COR-L47 (cell line): Measurements from ENCODE around the gene TAPT1.
A peak's percentile ranks its signal among the peaks of the same experiment; 100 is the strongest.
"Not testable (repeated sequence)": the region's sequence is repeated elsewhere in the genome, so short reads cannot be mapped to it uniquely, and the experiment has no call there.

ENCODE experiments used
- DNase-seq: peaks from one replicate; lab custom pipeline; 2025; lab: John Stamatoyannopoulos, UW

The TAPT1 gene

GRCh38 chr4:16212138-16212782 is 14.0 kb downstream of the TAPT1 start:
- no peak for DNase-seq

GRCh38 chr4:16207409-16207808 is 18.9 kb downstream of the TAPT1 start:
- no peak for DNase-seq

DNA sequence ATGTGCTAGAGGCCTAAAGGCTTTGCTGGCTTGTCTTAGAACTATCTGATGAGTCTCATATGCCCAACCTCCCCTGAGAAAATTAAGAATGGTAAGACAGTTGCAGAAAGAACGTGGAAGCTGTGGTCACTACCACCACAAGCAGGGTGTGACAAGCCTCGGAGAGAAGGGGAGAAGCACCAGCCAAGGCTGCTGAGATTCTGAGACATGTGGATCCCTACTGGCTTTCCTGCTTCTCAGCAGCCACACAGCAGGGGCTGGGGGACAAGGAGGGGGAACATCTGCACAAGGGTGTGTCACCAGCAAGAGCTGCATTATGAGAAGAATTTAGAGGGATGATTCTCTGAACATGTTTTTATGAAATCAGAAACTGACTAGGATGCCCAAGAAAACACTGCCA is 19.4 kb downstream of the TAPT1 start:
- DNase-seq = no peak

DNA sequence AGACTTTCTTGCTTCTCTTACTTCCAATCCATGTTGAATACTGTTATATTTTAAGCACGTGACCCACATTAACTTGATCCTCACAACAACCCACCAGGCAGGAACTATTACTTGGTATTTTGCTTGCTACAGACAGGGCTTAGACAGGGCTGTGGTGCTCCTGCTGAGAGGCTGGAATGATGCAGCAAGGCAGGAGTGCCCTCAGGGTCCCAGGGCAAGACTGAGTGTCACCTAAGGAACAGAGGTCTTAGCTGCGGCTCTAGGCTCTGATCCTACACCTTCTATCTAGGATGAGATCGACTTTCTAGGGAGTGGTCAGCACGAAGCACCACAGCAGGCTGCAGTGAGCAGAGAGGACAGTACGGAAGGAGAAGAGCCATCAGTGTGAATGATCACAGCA is 20.0 kb downstream of the TAPT1 start:
- DNase-seq = no peak

DNA sequence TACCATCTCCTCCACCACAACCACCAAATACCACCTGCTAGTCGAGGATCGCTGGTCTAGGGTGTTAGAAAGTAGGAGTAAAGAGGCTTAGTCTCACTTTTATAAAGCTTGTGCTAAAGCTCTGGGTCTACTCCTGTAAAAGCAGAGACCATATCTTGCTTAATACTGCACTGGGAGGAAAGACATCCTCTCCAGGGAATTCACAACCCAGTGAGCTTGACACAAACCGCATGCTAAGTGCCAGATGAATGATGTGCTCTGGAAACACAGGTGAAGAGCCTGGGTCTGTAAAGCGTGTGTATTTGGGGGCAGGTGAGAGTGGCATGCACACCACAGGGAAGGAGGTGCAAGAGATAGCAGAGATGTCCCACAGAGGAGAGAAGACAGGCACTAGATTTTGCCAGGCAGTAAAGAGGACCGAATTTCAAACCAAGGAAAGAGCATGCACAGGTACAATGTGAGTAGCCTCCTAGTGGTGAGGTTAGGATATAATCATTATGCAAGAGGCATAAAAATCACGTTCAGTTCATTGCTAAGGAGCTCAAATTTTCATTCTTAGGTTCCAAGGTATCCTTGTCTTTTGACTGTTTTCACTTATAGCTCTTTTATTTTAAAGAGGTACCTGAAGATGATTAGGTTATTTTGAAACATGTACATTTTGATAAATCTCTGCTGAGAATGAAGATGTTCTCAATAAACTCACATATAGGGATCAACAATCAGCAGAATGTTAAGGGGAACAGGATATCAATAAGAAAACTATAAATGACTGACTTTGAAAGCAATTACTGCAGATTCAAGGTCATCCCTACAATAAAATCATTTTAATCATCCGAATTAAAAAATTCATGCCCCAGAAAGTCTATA is 20.7 kb downstream of the TAPT1 start:
- peak; percentile 60 for DNase-seq

DNA sequence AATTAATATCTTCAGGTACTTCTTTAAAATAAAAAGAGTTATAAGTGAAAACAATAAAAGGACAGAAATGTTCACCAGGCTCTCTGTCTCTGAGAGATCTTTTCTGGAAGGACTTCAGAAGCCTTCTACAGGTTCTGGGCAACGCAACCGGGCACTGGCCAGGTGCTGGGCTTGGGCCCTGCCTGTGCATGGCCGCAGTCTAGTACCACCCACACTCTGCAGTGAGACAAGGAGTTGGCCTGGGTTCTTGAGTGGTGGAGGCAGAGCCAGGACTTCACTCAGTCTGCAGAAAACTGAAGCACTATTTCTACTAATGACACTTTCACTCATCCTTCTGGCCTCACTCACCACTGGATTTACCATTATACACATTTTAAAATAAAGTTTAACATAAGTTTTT is 21.8 kb downstream of the TAPT1 start:
- DNase-seq = no peak

DNA sequence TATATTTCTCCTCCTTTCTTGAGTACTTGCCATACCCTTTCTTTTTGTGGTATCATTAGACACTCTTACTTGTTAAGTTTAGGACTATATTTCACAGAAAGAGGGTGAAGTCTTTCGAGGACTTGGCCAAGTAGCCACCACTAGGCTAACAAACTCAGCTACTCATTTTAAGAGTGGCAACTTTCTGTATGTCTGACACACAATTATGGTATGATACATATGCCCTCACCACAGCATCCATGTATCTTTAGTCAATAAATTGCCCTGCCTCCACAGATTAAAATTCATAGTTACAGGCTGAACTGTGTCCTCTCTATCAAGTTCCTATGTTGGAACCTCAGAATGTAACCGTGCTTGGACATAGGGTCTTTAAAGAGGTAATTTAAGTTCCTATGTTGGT is 23.2 kb downstream of the TAPT1 start:
- DNase-seq = no peak

- no peak for DNase-seq
Measured at GRCh38 chr4:16202598-16202997, 23.7 kb downstream of the TAPT1 start.

- peak; percentile 28 for DNase-seq
Measured at GRCh38 chr4:16199093-16199492, 27.2 kb downstream of the TAPT1 start.

- DNase-seq = peak; percentile 56
Measured at GRCh38 chr4:16197876-16198665, 28.2 kb downstream of the TAPT1 start.

GRCh38 chr4:16196482-16197393 is 29.5 kb downstream of the TAPT1 start:
- peak; percentile 64 for DNase-seq

- no peak for DNase-seq
Measured at GRCh38 chr4:16195209-16195608, 31.1 kb downstream of the TAPT1 start.

DNA sequence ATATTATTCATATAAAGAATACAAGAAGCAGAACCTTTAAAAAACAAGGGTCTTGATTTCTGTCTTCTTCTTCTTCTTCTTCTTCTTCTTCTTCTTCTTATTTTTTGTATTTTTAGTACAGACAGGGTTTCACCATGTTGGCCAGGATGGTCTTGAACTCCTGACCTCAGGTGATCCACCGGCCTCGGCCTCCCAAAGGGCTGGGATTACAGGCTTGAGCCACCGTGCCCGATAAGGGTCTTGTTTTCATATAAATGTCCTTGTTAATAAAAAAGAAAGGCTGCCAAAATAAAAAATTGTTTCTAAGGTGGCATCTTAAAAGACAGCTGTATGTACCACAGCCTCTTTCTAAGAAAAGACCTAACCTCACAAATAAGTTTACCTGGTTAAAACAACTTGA is 31.5 kb downstream of the TAPT1 start:
- not testable (repeated sequence) for DNase-seq

DNA sequence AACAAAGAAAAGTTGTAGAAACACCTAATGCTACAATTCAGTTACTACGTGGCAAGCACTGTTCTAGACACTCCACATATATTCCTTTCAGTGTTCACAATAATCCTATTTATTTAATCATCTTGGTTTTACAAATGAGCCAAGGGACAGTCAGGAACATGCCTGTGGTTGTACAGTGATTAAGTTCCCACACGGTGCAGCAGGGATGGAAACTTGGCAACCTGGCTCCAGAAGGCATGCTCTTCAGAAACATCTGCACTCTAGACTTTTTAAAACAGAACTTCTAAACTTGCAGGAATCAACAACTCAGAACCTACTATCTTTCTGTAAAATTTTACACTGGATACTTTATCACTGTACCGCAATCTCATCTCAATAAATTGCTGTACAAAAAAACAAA is 32.1 kb downstream of the TAPT1 start:
- DNase-seq = no peak

GRCh38 chr4:16192631-16193518 is 33.4 kb downstream of the TAPT1 start:
- no peak for DNase-seq

DNA sequence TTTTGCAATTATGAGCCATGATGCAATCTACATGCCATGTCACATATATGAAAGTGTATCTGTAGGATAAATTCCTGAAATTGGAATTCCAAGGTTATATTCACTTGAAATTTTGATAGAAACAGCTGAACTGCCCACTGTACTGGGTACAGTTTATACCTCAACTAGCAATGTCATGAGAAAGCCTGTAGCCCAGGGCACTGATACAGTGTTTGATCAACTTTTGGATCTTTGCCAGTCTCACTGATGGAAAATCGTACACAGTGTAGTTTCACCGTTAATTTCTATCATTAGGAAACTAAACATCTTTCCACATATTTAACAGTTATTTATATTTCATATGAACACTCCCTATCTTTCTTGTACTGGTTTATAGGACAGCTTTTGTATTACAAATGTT is 34.2 kb downstream of the TAPT1 start:
- peak; percentile 36 for DNase-seq

GRCh38 chr4:16187455-16187854 is 38.8 kb downstream of the TAPT1 start:
- no peak for DNase-seq

DNA sequence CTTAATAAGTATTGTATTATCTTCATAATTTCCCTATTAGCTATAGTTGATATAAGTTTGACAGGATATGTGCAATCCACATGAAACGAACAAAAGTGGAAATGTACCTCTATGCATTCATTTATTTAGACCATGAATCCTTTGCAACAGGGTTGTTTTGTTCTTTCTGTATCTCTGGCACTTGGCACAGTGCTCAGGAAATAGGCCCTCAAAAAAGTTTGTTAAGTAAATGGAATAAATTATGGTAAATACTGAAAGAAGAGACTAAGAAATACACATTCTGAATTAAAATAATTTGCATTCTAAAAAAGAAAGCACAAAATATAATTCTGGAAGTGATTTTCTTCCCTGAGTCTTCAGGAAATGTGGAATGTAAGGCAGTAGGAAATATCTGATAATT is 39.3 kb downstream of the TAPT1 start:
- no peak for DNase-seq

GRCh38 chr4:16183604-16184003 is 42.7 kb downstream of the TAPT1 start:
- no peak for DNase-seq

- DNase-seq = no peak
Measured at GRCh38 chr4:16176621-16177020, 49.6 kb downstream of the TAPT1 start.

GRCh38 chr4:16171831-16172230 is 54.4 kb downstream of the TAPT1 start:
- DNase-seq = no peak
